Common myeloid progenitor, CD34-positive (primary cell): ENCODE data around the gene KRT79.
"Not testable (repeated sequence)": the region's sequence is repeated elsewhere in the genome, so short reads cannot be mapped to it uniquely, and the experiment has no call there.

Source experiments
- CTCF ChIA-PET: fragments of 350-600 bp; sonication (Branson Sonifier 250); formaldehyde crosslinking; loops from one replicate; lab custom pipeline; 2021; ENCODE audit warnings: antibody characterized with exemption; lab: Charles Lee
- POLR2A ChIA-PET: fragments of 350-600 bp; sonication (Branson Sonifier 250); formaldehyde crosslinking; loops from one replicate; lab custom pipeline; 2021; ENCODE audit warnings: antibody characterized with exemption; lab: Charles Lee
- DNase-seq, 3 donors: peaks; one replicate each; pipeline versions ENCODE4 v3.0.0 to v3.0.0-alpha.2; 2013
- H3K27ac ChIP-seq, 2 experiments: 1 replicate in 1 of 2; 2 replicates in 1 of 2; pipeline ENCODE4 v1.7.0; 2013; ENCODE audit warnings: inconsistent platforms in 2 of 2, low read length in 2 of 2, mild to moderate bottlenecking in 2 of 2, low read depth in 1 of 2, moderate library complexity in 1 of 2; ENCODE audit not compliant: severe bottlenecking in 2 of 2, insufficient read depth in 1 of 2, poor library complexity in 1 of 2
- H3K27me3 ChIP-seq, 5 experiments: replicated peaks in 2 of 5; 1 replicate in 3 of 5; 2 replicates in 2 of 5; pipeline versions ENCODE4 v1.6.1 to v1.7.0; 2013; ENCODE audit warnings: low read length in 4 of 5, mild to moderate bottlenecking in 2 of 5, moderate library complexity in 2 of 5, inconsistent platforms in 1 of 5; ENCODE audit not compliant: insufficient read depth in 5 of 5, control insufficient read depth in 4 of 5
- H3K36me3 ChIP-seq, 4 experiments: 1 replicate in 2 of 4; 2 replicates in 2 of 4; pipeline versions ENCODE4 v1.6.1 to v1.7.0; 2013; ENCODE audit warnings: low read length in 3 of 4, control low read depth in 1 of 4, mild to moderate bottlenecking in 1 of 4; ENCODE audit not compliant: control insufficient read depth in 4 of 4, insufficient read depth in 4 of 4
- H3K4me1 ChIP-seq, 4 experiments: 1 replicate in 3 of 4; 2 replicates in 1 of 4; pipeline versions ENCODE4 v1.6.1 to v1.7.1; 2013; ENCODE audit warnings: low read length in 3 of 4, mild to moderate bottlenecking in 3 of 4, control low read depth in 1 of 4, inconsistent platforms in 1 of 4, moderate library complexity in 1 of 4; ENCODE audit not compliant: control insufficient read depth in 4 of 4, insufficient read depth in 4 of 4; ENCODE audit errors: control extremely low read depth in 1 of 4
- H3K4me3 ChIP-seq, 7 experiments: 1 replicate in 4 of 7; 2 replicates in 3 of 7; pipeline versions ENCODE4 v1.5.1 to v1.7.0; 2013; ENCODE audit warnings: mild to moderate bottlenecking in 7 of 7, low read length in 6 of 7, moderate library complexity in 6 of 7, inconsistent platforms in 2 of 7, low read depth in 2 of 7, control low read depth in 1 of 7; ENCODE audit not compliant: insufficient read depth in 4 of 7, control insufficient read depth in 1 of 7; ENCODE audit errors: extremely low read depth in 1 of 7
- H3K9me3 ChIP-seq, 5 experiments: 1 replicate in 4 of 5; 2 replicates in 1 of 5; pipeline versions ENCODE4 v1.6.1 to v1.7.1; 2013; ENCODE audit warnings: low read length in 4 of 5, mild to moderate bottlenecking in 2 of 5, inconsistent platforms in 1 of 5, low read depth in 1 of 5, moderate library complexity in 1 of 5; ENCODE audit not compliant: control insufficient read depth in 4 of 5, insufficient read depth in 2 of 5; ENCODE audit errors: control extremely low read depth in 1 of 5
- WGBS: methylation state at CpG from one replicate; pipeline ENCODE4 v1.1.5; 2013; ENCODE audit not compliant: insufficient coverage; 5-methylcytosine and 5-hydroxymethylcytosine counted together

Gene KRT79

DNA sequence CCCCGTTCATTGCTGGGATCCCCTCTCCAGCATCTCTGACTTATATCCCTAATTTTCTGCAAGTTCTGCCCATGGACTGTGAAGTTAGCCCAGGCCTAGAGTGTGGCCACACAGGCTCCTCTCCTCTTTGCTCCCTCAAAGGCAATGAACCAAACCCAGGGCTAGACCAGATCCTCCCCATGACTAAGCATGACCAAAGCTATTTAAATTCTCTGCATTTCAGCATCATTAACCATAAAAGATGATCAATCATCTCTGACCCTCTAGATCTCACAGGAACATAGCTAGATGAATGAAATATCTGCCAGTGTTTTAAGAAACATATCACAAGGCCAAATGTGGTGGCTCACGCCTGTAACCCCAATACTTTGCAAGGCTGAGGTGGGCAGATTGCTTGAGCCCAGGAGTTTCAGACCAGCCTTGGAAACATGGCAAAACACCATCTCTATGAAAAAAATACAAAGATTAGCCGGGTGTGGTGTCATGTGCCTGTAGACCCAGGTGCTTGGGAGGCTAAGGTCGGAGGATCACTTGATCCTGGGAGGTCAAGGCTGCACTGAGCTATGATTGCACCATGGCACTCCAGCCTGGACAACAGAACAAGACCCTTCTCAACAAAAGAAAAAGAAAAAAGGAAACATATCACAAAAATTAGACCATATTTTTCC is 36.0 kb downstream of the KRT79 start:
- 100% methylated on average over 2 of the region's 4 CpGs for WGBS
- H3K4me3 ChIP-seq = no peak overlapping the region
- H3K4me1 ChIP-seq = no peaks in the 10 kb centered on the region
- no peaks in the 10 kb centered on the region for H3K36me3 ChIP-seq
- ChIA-PET POLR2A (no interaction called here), CTCF (no interaction called here)
- no peak overlapping the region for H3K27ac ChIP-seq
- no peak for DNase-seq
- no peaks in the 10 kb centered on the region for H3K9me3 ChIP-seq
- no peaks in the 10 kb centered on the region for H3K27me3 ChIP-seq

DNA sequence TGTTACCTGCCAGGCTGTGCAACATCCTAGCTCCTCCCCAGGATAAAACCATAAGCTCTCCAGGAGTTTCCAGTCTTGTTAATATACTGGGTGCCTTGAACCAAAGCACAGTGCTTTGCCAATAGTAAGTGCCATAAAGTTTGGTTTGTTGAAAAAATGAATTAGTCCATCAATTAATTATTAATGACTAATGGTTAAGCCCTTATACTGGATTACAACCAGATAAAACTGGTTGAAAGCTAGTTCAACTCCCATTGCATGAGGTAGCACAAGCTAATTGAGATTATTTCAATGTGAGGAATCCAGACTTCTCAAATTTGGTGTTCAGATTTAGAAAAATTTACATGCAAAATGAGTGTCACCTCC is 36.6 kb downstream of the KRT79 start:
- CTCF ChIA-PET = no interaction called here
- peaks cover 0 to 5% (median 0%) of the 10 kb centered on the region in 4 experiments for H3K4me1 ChIP-seq
- no peaks in the 10 kb centered on the region for H3K36me3 ChIP-seq
- no peak overlapping the region for H3K4me3 ChIP-seq
- POLR2A ChIA-PET = no interaction called here
- no peak for DNase-seq
- no peaks in the 10 kb centered on the region for H3K27me3 ChIP-seq
- H3K27ac ChIP-seq = no peak overlapping the region
- H3K9me3 ChIP-seq = no peaks in the 10 kb centered on the region

DNA sequence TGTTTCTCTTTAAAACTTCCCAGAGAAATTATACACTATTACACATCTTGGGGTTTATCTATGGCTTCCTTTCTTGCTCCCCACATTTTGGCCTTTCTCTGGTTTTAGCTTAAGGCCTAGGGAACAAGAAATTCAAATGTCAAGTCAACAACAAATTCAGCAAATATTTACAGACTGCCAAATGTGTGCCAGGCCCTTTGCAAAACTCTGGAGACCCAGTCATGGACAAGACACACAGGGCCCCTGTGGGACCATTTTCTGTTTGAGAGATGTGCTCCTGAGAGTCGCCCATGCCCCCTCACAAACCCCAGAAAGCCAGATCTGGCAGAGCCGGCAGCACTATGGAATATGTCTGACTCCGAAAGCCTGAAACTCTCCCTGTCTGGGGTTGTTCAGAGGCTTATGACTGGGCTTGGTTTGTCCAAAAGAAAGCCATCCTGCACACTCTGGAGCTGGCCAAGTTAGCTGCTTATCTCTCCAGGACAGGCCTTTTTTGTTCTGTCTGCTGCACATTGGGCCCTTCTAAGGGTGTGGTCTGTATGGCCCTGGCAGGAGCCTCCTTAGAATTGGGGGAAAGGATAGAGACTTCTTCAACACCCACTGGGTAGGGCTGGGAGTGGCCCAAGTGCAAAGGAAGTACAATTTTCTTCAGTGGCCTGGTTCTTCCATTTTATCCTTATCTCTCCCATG is 37.1 kb downstream of the KRT79 start:
- no peak overlapping the region for H3K4me3 ChIP-seq
- H3K27ac ChIP-seq = no peak overlapping the region
- peaks cover 0 to 10% (median 0%) of the 10 kb centered on the region in 4 experiments for H3K4me1 ChIP-seq
- CTCF ChIA-PET = interaction anchor here (2.3 kb wide), 1 partner anchor 11 kb away, joined by 7 read pairs; no protein-coding TSS in a partner anchor
- no peaks in the 10 kb centered on the region for H3K36me3 ChIP-seq
- 86% methylated on average over 3 of the region's 3 CpGs for WGBS
- DNase-seq = peak in 2 of 3 donors; percentile 23 to 53
- peaks cover 0 to 3% (median 0%) of the 10 kb centered on the region in 5 experiments for H3K27me3 ChIP-seq
- no peaks in the 10 kb centered on the region for H3K9me3 ChIP-seq
- POLR2A ChIA-PET = no interaction called here

DNA sequence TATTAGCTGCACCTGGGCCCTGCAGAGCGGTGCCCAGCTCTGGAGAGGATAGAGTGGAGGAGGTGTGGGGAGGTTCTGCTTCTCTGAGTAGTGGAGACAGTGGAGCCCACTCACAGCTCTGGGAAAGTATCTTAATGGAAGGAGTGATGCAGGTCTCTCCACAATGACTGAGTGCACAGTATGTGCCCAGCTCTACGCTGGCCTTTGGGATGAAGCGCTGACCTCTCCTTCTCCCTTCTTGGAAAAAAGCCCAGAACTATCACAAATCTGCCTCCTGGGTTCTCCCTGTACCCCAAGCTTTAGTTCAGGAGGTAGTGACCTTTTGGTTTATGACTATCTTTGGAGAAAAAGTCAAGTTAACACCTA is 37.7 kb downstream of the KRT79 start:
- 100% methylated on average over 1 of the region's 3 CpGs for WGBS
- Histone ChIP-seq H3K4me3 (no peak overlapping the region), H3K27ac (no peak overlapping the region), H3K27me3 (peaks cover 0 to 7% (median 0%) of the 10 kb centered on the region in 5 experiments), H3K36me3 (no peaks in the 10 kb centered on the region), H3K9me3 (no peaks in the 10 kb centered on the region), H3K4me1 (peaks cover 0 to 10% (median 0%) of the 10 kb centered on the region in 4 experiments)
- DNase-seq = no peak
- ChIA-PET POLR2A (no interaction called here), CTCF (interaction anchor here (2.3 kb wide), 1 partner anchor 12 kb away, joined by 7 read pairs; no protein-coding TSS in a partner anchor)

DNA sequence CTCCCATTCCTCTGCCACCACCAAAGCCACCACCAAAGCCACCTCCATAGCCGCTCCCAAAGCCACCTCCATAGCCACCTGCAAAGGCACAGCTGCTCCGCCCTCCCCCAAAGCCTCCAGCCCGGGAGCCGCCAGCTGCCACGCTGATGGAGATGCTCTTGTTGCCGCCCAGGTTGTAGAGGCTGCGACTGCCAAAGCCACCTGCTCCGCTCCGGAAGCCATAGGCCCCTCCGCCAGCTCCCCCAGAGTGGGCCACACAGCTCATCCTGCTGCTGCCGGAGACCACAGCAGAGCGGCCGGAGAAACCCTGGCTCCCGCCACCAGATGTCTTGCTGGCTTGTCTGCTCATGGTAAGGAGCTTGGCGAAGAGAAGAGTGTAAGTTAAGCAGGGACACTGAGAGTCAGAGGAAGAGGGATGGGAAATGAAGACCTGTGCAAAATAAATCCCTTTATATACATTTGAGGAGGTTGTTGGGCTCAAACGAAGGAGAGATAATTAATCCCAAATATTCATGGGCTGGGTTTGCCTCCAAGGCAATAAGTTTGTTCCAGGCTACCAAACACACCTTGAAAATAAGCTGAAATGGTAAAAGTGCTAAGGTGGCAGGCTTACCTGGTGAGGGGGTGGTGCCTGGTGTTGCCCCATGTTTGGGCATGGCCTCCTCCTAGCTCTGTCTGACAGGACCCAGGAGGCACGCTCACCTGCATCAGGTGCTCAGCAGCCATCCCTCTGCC is 38.2 kb downstream of the KRT79 start, which contains the start of gene KRT3:
Gene KRT3, minus strand, starts transcription at position 424 of the 735 bp plus-strand sequence. Its CDS starts 75 bp downstream, at position 349.
- Histone ChIP-seq H3K36me3 (no peaks in the 10 kb centered on the region), H3K4me1 (peaks cover 0 to 10% (median 0%) of the 10 kb centered on the region in 4 experiments), H3K27me3 (peaks cover 0 to 7% (median 4%) of the 10 kb centered on the region in 5 experiments), H3K4me3 (no peak within 1 kb of the TSS), H3K9me3 (no peaks in the 10 kb centered on the region), H3K27ac (no peak within 1 kb of the TSS)
- CTCF ChIA-PET = interaction anchor here (2.3 to 2.4 kb wide), 2 partner anchors 12 to 18 kb away, joined by 7 to 9 read pairs; partner anchors contain the start of gene KRT76
- DNase-seq = no peak
- POLR2A ChIA-PET = no interaction called here
- WGBS = 94% methylated on average over 9 of the region's 17 CpGs

DNA sequence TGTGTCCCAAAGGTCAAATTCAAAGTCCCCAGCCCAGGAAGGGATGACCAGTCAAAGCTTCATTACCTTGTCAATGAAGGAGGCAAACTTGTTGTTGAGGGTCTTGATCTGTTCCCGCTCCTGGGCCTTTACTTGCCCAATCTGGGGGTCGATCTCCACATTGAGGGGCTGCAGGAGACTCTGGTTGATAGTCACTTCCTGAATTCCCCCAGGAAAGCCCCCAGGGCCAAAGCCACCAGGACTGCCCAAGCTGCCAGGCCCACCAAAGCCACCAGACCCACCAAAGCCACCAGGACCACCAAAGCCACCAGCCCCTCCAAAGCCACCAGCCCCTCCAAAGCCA is 38.8 kb downstream of the KRT79 start:
- POLR2A ChIA-PET = not testable (repeated sequence)
- CTCF ChIA-PET = interaction anchor here (2.3 to 2.4 kb wide), 2 partner anchors 13 to 18 kb away, joined by 7 to 9 read pairs; partner anchors contain the start of gene KRT76
- 100% methylated on average over 2 of the region's 2 CpGs for WGBS

More for the DNA sequence above, 38.8 kb downstream of the KRT79 start:
- H3K36me3 ChIP-seq, H3K9me3 ChIP-seq, H3K4me3 ChIP-seq, H3K27ac ChIP-seq, DNase-seq, H3K27me3 ChIP-seq: not testable (repeated sequence)
- H3K4me1 ChIP-seq = peaks cover 0 to 11% (median under 1%) of the 10 kb centered on the region in 4 experiments
